ENCODE measurements around the gene AFAP1. TPM values are rescaled to one million over a fixed set of nuclear protein-coding genes. Genes with fewer than 3 reads are reported as not detected.

AFAP1 gene
- total and polyA plus RNA-seq, 2 of the 8 experiments (the other 6 are each of a cell fraction or from before 2014, with no cell fraction given), result 3.6 to 18.2 TPM

GRCh38 chr4:7857238-7857701 lies 82.4 kb downstream of the AFAP1 start (continued):
- no peak for TF ChIP-seq SIRT6 (IDR thresholded peaks at IDR 0.05; ENCODE audit: low read length)
- no peak for TF ChIP-seq POLR2A (IDR thresholded peaks at IDR 0.05; ENCODE audit: control extremely low read depth in 1 of 2, low read depth in 2 of 2, low read length in 2 of 2)
- TF ChIP-seq NRF1 (IDR thresholded peaks at IDR 0.05; ENCODE audit: low read depth, low read length), result no peak
- no peak for TF ChIP-seq SP1 (IDR thresholded peaks at IDR 0.05; ENCODE audit: low read depth, low read length)
- TF ChIP-seq CTBP2 (IDR thresholded peaks at IDR 0.05; ENCODE audit: borderline replicate concordance, insufficient read depth, insufficient read length, low read length), result no peak
- no peak for TF ChIP-seq EP300 (IDR thresholded peaks at IDR 0.05; ENCODE audit: borderline replicate concordance in 1 of 2, low read depth in 2 of 2, low read length in 2 of 2)

All from H1 (cell line).